Activated T-cell treated with anti-CD3 and anti-CD28 coated beads for 24 hours (primary cell): Measurements from ENCODE around the gene KCNMA1.
"Not testable (repeated sequence)": the region's sequence is repeated elsewhere in the genome, so short reads cannot be mapped to it uniquely, and the experiment has no call there.

Experiments used
- DNase-seq: peaks from one replicate; pipeline ENCODE4 v3.0.0-alpha.2; 2020; ENCODE audit warnings: low read depth

Gene KCNMA1

DNA sequence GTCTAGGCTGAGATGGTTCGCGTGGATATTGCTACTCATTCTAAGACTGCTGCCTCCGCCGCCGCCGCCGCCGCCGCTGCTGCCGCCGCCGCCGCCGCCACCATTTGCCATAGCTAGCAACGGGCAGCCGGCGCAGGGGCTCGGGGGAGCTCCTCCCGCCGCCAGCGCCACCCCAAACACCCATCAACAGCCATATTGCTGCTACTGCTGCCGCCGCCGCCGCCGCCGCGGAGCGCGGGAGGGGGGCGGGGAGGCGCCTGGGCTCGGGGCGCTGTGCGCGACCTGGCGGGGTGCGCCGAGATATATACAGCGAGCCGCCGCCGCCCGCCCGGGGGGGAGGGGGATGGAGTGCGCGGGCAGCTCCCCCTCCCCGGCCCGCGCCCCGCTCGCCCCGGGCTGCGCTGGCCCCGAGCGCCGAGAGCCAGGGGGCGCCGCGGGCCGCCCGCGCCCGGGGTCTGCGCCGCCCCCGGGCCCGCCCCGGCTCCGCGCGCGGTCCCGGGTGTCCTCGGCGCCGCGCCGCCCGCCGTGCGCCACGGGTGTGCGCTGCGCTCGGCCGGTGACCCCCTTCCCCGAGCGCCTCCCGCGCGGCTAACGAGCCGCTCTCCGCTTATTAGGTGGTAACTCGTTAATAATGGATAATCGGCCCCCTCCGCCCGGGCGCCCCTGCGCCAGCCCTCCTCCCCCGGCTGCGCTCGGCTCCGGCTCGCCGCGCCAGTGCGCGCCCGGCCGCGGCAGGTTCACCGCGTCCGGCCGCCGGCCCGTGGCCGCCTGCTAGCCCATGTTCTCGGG lies at the start of gene KCNMA1:
TSS of gene KCNMA1 (minus strand) at position 277 of the 789 bp plus-strand sequence.
- no peak for DNase-seq

- no peak for DNase-seq
Measured at GRCh38 chr10:77686650-77687417, 49.2 kb upstream of the KCNMA1 start.

DNA sequence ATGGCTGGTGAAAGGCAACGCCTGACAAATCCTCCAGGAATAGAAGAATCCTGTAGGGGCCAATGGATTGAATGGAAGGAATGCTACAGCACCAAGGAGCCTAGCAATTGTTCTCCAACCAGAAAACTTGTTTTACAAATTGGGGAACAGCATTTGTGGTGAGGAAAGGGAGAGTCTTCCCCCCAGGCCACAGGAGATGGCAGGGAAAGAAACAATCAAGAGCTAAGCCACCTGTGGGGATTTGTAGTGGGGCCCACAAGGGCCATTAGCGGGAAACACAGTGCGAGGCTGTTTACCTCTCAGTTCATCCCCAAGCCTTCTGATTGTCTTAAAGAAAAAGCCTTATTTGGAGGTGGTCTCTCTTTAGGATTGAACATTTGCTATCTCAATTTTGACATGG lies 48.5 kb upstream of the KCNMA1 start:
- DNase-seq = no peak

GRCh38 chr10:77685432-77685831 lies 47.8 kb upstream of the KCNMA1 start:
- DNase-seq = no peak

GRCh38 chr10:77683088-77683432 lies 45.5 kb upstream of the KCNMA1 start:
- DNase-seq = not testable (repeated sequence)

DNA sequence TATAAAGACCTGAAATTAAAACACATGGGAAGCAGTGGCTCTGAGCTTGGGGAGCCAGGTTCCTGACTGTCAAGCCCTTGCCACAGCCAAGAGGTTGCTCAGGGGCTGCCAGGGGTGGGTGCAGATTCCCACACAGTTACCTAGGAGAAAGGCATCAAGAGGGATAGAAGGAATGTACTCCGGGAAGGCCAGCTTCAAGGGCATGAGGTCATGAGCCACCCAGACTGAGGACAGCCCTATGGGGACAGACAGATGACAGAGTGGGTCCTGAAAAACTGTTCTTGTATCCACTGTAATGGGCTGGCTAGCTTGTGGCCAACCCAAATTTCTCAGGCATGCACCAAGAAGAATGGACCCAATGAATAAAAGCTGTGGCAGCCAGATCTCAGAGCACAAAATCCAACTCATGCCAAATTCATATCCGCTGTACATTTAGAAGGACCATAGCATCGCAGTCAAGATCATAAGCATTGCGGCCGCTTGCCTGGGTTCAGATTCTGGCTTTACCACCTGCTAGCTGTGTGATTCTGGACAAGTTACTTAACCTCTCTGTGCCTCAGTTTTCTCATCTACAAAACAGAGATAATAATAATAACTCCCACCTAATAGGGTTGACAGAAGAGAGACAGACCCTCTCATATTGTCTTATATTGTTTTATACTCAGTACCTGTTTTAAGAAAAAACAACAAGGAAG lies 44.9 kb upstream of the KCNMA1 start:
- no peak for DNase-seq

DNA sequence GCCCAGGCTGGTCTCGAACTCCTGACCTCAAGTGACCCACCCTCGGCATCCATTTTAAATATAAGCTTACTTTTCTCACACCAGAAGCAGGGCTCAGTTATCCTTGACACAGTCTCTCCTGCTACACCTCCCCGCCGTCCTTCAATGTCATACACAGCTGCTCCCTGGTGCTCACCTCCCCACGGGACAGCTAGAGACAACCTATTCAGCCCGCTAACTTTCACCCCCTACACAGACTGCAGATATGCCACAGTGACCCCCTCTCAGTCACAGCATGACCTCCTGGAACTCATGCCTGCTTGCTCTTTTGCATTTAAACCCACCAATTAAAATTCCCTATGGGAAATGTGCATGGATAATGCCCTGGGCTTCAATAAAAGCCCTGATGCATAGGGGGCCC lies 44.2 kb upstream of the KCNMA1 start:
- no peak for DNase-seq

- DNase-seq = no peak
Measured at GRCh38 chr10:77680811-77681210, 43.2 kb upstream of the KCNMA1 start.

DNA sequence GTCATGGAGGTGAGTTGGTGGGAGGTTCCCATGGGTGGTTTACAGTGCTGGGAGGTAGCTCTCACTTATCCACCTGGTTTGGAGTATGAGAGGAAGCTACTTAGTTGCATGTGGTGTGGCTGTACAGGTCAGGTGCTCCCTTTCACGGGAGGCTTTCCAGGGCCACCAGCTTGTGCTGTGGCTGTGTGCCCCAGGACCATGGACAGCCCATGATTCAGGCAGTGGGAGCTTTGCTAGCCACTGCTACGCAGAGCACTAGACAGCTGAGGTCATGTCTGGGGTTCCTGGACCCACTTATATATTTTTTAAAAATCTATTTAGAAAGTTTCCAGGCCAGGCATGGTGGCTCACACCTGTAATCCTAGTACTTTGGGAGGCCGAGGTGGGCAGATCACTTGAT lies 42.5 kb upstream of the KCNMA1 start:
- no peak for DNase-seq

DNA sequence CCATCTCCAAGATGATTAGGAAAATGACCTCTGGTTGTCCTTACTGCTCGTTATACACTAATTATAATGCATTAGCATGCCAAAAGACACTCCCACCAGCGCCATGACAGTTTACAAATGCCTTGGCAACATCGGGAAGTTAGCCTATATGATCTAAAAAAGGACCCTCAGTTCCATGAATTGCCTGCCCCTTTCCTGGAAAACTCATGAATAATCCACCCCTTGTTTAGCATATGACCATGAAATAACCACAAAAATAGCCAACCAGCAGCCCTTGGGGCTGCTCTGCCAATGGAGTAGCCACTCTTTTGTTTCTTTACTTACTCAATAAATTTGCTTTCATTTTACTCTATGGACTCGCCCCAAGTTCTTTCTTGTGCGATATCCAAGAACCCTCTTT lies 41.6 kb upstream of the KCNMA1 start:
- DNase-seq = no peak

DNA sequence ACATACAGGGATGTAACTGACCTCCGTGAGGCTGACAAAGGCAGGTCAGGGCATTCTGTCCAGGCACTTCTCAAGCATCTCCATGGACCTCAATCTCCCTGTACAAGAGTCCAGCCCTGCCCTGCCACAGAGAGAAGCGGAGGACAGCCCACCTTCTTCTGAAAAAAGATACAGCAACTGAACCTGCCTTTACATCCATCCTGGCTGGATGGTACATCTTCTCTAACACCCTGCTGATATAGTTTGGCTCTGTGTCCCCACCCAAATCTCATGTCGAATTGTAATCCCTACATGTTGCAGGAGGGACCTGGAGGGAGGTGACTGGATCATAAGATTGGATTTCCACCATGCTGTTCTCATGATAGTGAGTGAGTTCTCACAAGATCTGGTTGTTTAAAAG lies 40.5 kb upstream of the KCNMA1 start:
- DNase-seq = no peak

- no peak for DNase-seq
Measured at GRCh38 chr10:77675347-77675746, 37.7 kb upstream of the KCNMA1 start.

- no peak for DNase-seq
Measured at GRCh38 chr10:77673515-77674140, 36.0 kb upstream of the KCNMA1 start.

DNA sequence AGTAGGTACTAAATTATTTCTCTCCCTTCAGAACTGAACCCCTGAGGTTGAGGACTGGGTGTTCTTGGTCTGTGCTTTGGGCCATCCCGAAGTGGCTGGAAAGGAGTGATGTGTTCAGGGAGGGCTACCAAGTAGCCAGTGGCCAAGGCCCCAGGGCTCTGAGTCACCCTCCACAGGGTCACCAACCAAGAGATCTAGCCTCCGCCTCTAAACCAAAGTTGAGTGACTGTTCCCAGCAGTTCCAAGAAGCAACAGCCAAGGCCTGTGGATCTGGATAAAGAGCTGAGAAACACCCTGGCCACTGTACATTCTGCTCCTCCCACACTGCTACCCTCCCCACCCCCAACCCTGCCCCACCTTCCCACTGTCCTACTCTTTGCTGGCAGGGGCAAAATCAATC lies 35.5 kb upstream of the KCNMA1 start:
- no peak for DNase-seq

- DNase-seq = no peak
Measured at GRCh38 chr10:77671594-77672252, 34.1 kb upstream of the KCNMA1 start.

GRCh38 chr10:77670817-77671443 lies 33.3 kb upstream of the KCNMA1 start:
- DNase-seq = no peak

- no peak for DNase-seq
Measured at GRCh38 chr10:77669892-77670291, 32.3 kb upstream of the KCNMA1 start.

GRCh38 chr10:77667426-77668324 lies 30.1 kb upstream of the KCNMA1 start:
- no peak for DNase-seq

DNA sequence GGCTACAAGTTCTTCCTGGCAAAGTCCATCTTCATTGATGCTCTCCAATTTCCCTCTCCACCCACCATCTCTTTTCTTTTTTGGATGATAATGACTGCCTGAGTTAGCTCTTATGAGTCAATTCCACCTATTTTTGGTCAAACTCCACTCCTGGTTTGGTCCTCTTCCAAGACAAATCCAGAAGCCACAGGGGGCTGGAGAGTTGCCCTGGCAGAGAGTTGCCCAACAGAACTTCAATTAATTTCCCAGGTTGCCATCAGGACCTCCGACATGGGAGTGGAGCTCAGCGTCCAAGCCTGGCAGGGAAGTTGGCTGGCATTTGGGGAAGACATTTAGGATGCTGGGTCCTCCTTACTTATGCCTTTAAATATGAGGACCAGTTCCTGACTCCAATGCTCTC lies 29.2 kb upstream of the KCNMA1 start:
- DNase-seq = no peak

GRCh38 chr10:77664696-77665095 lies 27.1 kb upstream of the KCNMA1 start:
- no peak for DNase-seq
